K562 (cell line): Measurements from ENCODE around the gene VPS13D. TPM values are rescaled to one million over a fixed set of nuclear protein-coding genes. Genes with fewer than 3 reads are reported as not detected.

Experiments
- ARID3A ChIP-seq: IDR thresholded peaks from 2 replicates; pipeline ENCODE4 v1.6.1; 2012; ENCODE audit warnings: low read depth, low read length, improper control_type of control experiment, borderline replicate concordance
- BACH1 ChIP-seq: fragments of 200-800 bp; sonication (Bioruptor generic); IDR thresholded peaks from 2 replicates; pipeline ENCODE4 v1.6.1; 2016; ENCODE audit warnings: missing genetic modification characterization, missing compliant biosample characterization
- CBFA2T2 ChIP-seq: fragments of 450-650 bp; conservative IDR thresholded peaks from 2 replicates; pipeline ENCODE4 v1.6.1; 2017; ENCODE audit warnings: mild to moderate bottlenecking
- CCAR2 ChIP-seq: fragments of 200-400 bp; formaldehyde crosslinking; IDR thresholded peaks from 2 replicates; pipeline ENCODE4 v1.6.1; 2017; ENCODE audit warnings: mild to moderate bottlenecking, low read depth, low read length
- FOXP1 ChIP-seq: sonication (generic); formaldehyde crosslinking; IDR thresholded peaks from 2 replicates; pipeline ENCODE4 v1.8.0; 2022; ENCODE audit warnings: mild to moderate bottlenecking, missing genetic modification reagents
- HDAC8 ChIP-seq: fragments of 450-650 bp; IDR thresholded peaks from 2 replicates; pipeline ENCODE4 v1.6.1; 2016; ENCODE audit warnings: mild to moderate bottlenecking, missing genetic modification characterization, moderate library complexity, missing compliant biosample characterization
- IRF2 ChIP-seq: sonication (generic); formaldehyde crosslinking; IDR thresholded peaks from 2 replicates; pipeline ENCODE4 v1.8.1; 2022; ENCODE audit warnings: mild to moderate bottlenecking, missing genetic modification reagents
- NR2F6 ChIP-seq: fragments of 450-650 bp; formaldehyde crosslinking; IDR thresholded peaks from 2 replicates; pipeline ENCODE4 v1.4.0; 2020; ENCODE audit warnings: mild to moderate bottlenecking
- PHF8 ChIP-seq: fragments of 200-600 bp; sonication (generic); IDR thresholded peaks from 2 replicates; pipeline ENCODE4 v1.6.1; 2012; ENCODE audit warnings: mixed run types, mild to moderate bottlenecking, inconsistent platforms, low read length, moderate library complexity, borderline replicate concordance
- PPARD ChIP-seq: fragments of 250-450 bp; sonication (Bioruptor Pico); IDR thresholded peaks from 2 replicates; pipeline ENCODE4 v1.8.0; 2022; ENCODE audit warnings: inconsistent platforms, mild to moderate bottlenecking, moderate library complexity
- SIX5 ChIP-seq, 2 experiments: IDR thresholded peaks; 2 replicates each; pipeline ENCODE4 v1.6.1; 2011; ENCODE audit warnings: low read length in 2 of 2, borderline replicate concordance in 1 of 2, low read depth in 1 of 2, mild to moderate bottlenecking in 1 of 2, moderate library complexity in 1 of 2; ENCODE audit not compliant: insufficient read depth in 1 of 2
- SMARCA5 ChIP-seq: fragments of 450-650 bp; IDR thresholded peaks from 2 replicates; pipeline ENCODE4 v1.6.1; 2016
- TOE1 ChIP-seq, 2 experiments: fragments of 450-650 bp in 1 of 2; sonication (generic) in 1 of 2; formaldehyde crosslinking in 1 of 2; IDR thresholded peaks; 2 replicates each; pipeline versions ENCODE4 v1.7.1 to v1.8.0; 2016 to 2022; ENCODE audit warnings: borderline replicate concordance in 2 of 2, mild to moderate bottlenecking in 2 of 2, antibody characterized with exemption in 1 of 2, inconsistent platforms in 1 of 2, low read depth in 1 of 2, missing genetic modification reagents in 1 of 2, moderate library complexity in 1 of 2
- ZBTB2 ChIP-seq: fragments of 450-650 bp; IDR thresholded peaks from 2 replicates; pipeline ENCODE4 v1.6.1; 2016; ENCODE audit warnings: antibody characterized with exemption
- ZBTB34 ChIP-seq: fragments of 250-450 bp; sonication (Bioruptor Pico); IDR thresholded peaks from 2 replicates; pipeline ENCODE4 v1.8.0; 2021; ENCODE audit warnings: mild to moderate bottlenecking, moderate library complexity
- polyA plus RNA-seq, 8 experiments: library from polyadenylated mRNA; depleted of rRNA in 4 of 8; stranded (reverse) in 5 of 8; unstranded in 3 of 8; fragments of >200 nt; fragmentation: Nextera tagmentation in 2 of 8; fragmentation: Illumina TruSeq in 1 of 8; extraction: Ambion mirVana in 2 of 8; extraction: Trizol in 1 of 8; gene quantifications; 2 replicates each; pipeline versions ENCODE4 v1.2.1 to v1.2.3, GENCODE V29; 2011 to 2014; ENCODE audit warnings: inconsistent platforms in 1 of 8, missing spikeins in 1 of 8
- total RNA-seq, 7 experiments: library from RNA; depleted of rRNA in 6 of 7; stranded (reverse); fragments of >200 nt in 6 of 7; fragmentation: Illumina TruSeq in 2 of 7; extraction: Trizol in 2 of 7; gene quantifications; 2 replicates each; pipeline versions ENCODE4 v1.2.1 to v1.2.3, GENCODE V29; 2011 to 2021; ENCODE audit warnings: low replicate concordance in 1 of 7
- TF ChIP-seq, protein P1 (sequence below): fragments of 450-650 bp; IDR thresholded peaks from 2 replicates; pipeline ENCODE4 v1.6.1; 2018; ENCODE audit warnings: mild to moderate bottlenecking, low read depth; ENCODE audit not compliant: partially characterized antibody
- TF ChIP-seq, protein P2 (sequence below): fragments of 250-450 bp; sonication (Bioruptor Pico); IDR thresholded peaks from 2 replicates; pipeline ENCODE4 v1.4.0; 2020
- TF ChIP-seq, protein P3 (sequence below): sonication (generic); IDR thresholded peaks from 2 replicates; pipeline ENCODE4 v1.6.1; 2016

The VPS13D gene
- total and polyA plus RNA-seq, 9 of the 15 experiments (the other 6 are each of a cell fraction or from before 2014, with no cell fraction given): 6.1 to 51.5 (median 38.5) TPM

DNA sequence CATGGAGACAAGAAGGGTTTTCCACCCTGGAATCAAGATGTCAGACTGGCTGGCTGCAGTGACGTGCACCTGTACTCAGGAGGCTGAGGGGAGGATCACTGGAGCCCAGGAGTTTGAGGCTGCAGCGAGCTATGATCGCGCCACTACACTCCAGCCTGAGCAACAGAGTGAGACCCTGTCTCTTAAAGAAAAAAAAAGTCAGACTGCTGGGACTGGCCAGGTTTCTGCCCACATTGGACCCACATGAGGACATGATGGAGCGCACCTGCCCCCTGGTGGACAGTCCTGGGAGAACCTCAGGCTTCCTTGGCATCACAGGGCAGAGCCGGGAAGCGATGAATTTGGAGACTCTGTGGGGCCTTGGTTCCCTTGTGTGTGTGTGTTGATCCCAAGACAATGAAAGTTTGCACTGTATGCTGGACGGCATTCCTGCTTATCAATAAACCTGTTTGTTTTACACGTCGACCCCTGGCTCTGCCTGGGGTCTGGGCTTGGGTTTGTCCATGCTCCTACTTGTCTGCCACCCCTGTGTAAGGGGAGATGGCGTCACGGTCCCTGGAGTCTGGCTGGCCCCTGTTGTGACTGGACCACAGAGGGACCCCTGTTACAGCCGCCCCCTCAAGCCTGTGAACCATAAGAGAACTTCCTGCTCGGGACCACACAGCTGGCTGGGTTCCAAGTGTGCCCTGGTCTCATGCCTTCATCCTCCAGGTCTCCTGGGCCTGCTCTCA lies 20.9 kb upstream of the VPS13D start (continued):
- TF ChIP-seq ZBTB2 (no peak), ARID3A (no peak), SMARCA5 (no peak), PPARD (CRISPR knock-in tag) (no peak), SIX5 (IDR thresholded peaks at IDR 0.05; ENCODE audit: borderline replicate concordance in 1 of 2, insufficient read depth in 1 of 2, low read depth in 1 of 2, low read length in 2 of 2) (no peak), FOXP1 (peak; percentile 71; the same call in 1 of the 2 replicates), BACH1 (tag) (no peak), NR2F6 (no peak), CCAR2 (no peak), ZBTB34 (CRISPR knock-in tag) (no peak), CBFA2T2 (no peak), TOE1 (IDR thresholded peaks at IDR 0.05; ENCODE audit: borderline replicate concordance) (peak; percentile 38; the same call in 1 of the 2 replicates), TOE1 (CRISPR knock-in tag; IDR thresholded peaks at IDR 0.05; ENCODE audit: borderline replicate concordance, low read depth) (no peak), HDAC8 (no peak), IRF2 (no peak), PHF8 (no peak)
- TF ChIP-seq, protein P1, sequence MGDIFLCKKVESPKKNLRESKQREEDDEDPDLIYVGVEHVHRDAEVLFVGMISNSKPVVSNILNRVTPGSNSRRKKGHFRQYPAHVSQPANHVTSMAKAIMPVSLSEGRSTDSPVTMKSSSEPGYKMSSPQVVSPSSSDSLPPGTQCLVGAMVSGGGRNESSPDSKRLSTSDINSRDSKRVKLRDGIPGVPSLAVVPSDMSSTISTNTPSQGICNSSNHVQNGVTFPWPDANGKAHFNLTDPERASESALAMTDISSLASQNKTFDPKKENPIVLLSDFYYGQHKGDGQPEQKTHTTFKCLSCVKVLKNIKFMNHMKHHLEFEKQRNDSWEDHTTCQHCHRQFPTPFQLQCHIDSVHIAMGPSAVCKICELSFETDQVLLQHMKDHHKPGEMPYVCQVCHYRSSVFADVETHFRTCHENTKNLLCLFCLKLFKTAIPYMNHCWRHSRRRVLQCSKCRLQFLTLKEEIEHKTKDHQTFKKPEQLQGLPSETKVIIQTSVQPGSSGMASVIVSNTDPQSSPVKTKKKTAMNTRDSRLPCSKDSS: no peak
- TF ChIP-seq, protein P2, sequence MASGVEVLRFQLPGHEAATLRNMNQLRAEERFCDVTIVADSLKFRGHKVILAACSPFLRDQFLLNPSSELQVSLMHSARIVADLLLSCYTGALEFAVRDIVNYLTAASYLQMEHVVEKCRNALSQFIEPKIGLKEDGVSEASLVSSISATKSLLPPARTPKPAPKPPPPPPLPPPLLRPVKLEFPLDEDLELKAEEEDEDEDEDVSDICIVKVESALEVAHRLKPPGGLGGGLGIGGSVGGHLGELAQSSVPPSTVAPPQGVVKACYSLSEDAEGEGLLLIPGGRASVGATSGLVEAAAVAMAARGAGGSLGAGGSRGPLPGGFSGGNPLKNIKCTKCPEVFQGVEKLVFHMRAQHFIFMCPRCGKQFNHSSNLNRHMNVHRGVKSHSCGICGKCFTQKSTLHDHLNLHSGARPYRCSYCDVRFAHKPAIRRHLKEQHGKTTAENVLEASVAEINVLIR (CRISPR knock-in tag): no peak
- TF ChIP-seq, protein P3, sequence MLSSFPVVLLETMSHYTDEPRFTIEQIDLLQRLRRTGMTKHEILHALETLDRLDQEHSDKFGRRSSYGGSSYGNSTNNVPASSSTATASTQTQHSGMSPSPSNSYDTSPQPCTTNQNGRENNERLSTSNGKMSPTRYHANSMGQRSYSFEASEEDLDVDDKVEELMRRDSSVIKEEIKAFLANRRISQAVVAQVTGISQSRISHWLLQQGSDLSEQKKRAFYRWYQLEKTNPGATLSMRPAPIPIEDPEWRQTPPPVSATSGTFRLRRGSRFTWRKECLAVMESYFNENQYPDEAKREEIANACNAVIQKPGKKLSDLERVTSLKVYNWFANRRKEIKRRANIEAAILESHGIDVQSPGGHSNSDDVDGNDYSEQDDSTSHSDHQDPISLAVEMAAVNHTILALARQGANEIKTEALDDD: no peak
